HepG2 (cell line): ENCODE data around the gene PXK. TPM values are rescaled to one million over a fixed set of nuclear protein-coding genes. Genes with fewer than 3 reads are reported as not detected.

Experiments
- BORCS8-MEF2B ChIP-seq: sonication (generic); formaldehyde crosslinking; IDR thresholded peaks from 2 replicates; pipeline ENCODE4 v1.8.0; 2022; ENCODE audit warnings: mild to moderate bottlenecking, missing genetic modification reagents
- E2F5 ChIP-seq: sonication (generic); formaldehyde crosslinking; conservative IDR thresholded peaks from 2 replicates; pipeline ENCODE4 v1.4.0; 2020; ENCODE audit warnings: missing genetic modification reagents
- ETV6 ChIP-seq: sonication (generic); formaldehyde crosslinking; conservative IDR thresholded peaks from 2 replicates; pipeline ENCODE4 v1.4.0; 2020; ENCODE audit warnings: missing genetic modification reagents
- GPN1 ChIP-seq: sonication (generic); formaldehyde crosslinking; IDR thresholded peaks from 2 replicates; pipeline ENCODE4 v1.5.1; 2020; ENCODE audit warnings: missing genetic modification reagents, borderline replicate concordance
- IKZF5 ChIP-seq: IDR thresholded peaks from 2 replicates; pipeline ENCODE4 v1.6.1; 2018; ENCODE audit warnings: missing genetic modification reagents, mild to moderate bottlenecking, missing compliant biosample characterization
- MAFF ChIP-seq: IDR thresholded peaks from 2 replicates; pipeline ENCODE4 v1.6.1; 2011; ENCODE audit warnings: low read depth, low read length, improper control_type of control experiment
- MEF2D ChIP-seq: sonication (generic); formaldehyde crosslinking; IDR thresholded peaks from 2 replicates; pipeline ENCODE4 v1.5.1; 2020; ENCODE audit warnings: mild to moderate bottlenecking, missing genetic modification reagents
- ONECUT2 ChIP-seq: sonication (generic); formaldehyde crosslinking; IDR thresholded peaks from 2 replicates; pipeline ENCODE4 v1.4.0; 2020; ENCODE audit warnings: missing genetic modification reagents
- POLR2G ChIP-seq: fragments of 200-400 bp; formaldehyde crosslinking; IDR thresholded peaks from 2 replicates; pipeline ENCODE4 v1.6.1; 2018; ENCODE audit warnings: mild to moderate bottlenecking, low read depth, low read length, moderate library complexity
- PPARG ChIP-seq: conservative IDR thresholded peaks from 2 replicates; pipeline ENCODE4 v1.6.1; 2016; ENCODE audit warnings: missing biosample characterization, missing genetic modification reagents
- PTBP1 ChIP-seq: fragments of 200-400 bp; formaldehyde crosslinking; IDR thresholded peaks from 2 replicates; pipeline ENCODE4 v1.6.1; 2018; ENCODE audit warnings: low read length, low read depth; ENCODE audit not compliant: poor library complexity, severe bottlenecking
- RCOR2 ChIP-seq: IDR thresholded peaks from 2 replicates; pipeline ENCODE4 v1.6.1; 2016; ENCODE audit warnings: missing biosample characterization, missing genetic modification reagents
- REL ChIP-seq: sonication (generic); formaldehyde crosslinking; conservative IDR thresholded peaks from 2 replicates; pipeline ENCODE4 v1.8.0; 2022; ENCODE audit warnings: mild to moderate bottlenecking, missing genetic modification reagents, moderate library complexity
- SMC3 ChIP-seq: IDR thresholded peaks from 2 replicates; pipeline ENCODE4 v1.6.1; 2011; ENCODE audit warnings: low read length, improper control_type of control experiment
- ZBTB43 ChIP-seq: sonication (generic); formaldehyde crosslinking; conservative IDR thresholded peaks from 2 replicates; pipeline ENCODE4 v1.4.0; 2020; ENCODE audit warnings: missing genetic modification reagents
- ZMYM2 ChIP-seq: sonication (generic); formaldehyde crosslinking; IDR thresholded peaks from 2 replicates; pipeline ENCODE4 v1.8.0; 2022; ENCODE audit warnings: mild to moderate bottlenecking, missing genetic modification reagents
- ZNF292 ChIP-seq: sonication (generic); formaldehyde crosslinking; IDR thresholded peaks from 2 replicates; pipeline ENCODE4 v1.8.1; 2022; ENCODE audit warnings: mild to moderate bottlenecking, low read depth, missing genetic modification reagents, borderline replicate concordance
- ZNF3 ChIP-seq: IDR thresholded peaks from 2 replicates; pipeline ENCODE4 v1.7.0; 2017; ENCODE audit warnings: inconsistent platforms
- ZNF30 ChIP-seq: sonication (generic); formaldehyde crosslinking; IDR thresholded peaks from 2 replicates; pipeline ENCODE4 v1.5.0; 2020; ENCODE audit warnings: mild to moderate bottlenecking, missing genetic modification reagents
- ZNF326 ChIP-seq: sonication (generic); formaldehyde crosslinking; IDR thresholded peaks from 2 replicates; pipeline ENCODE4 v1.4.0; 2020; ENCODE audit warnings: missing genetic modification reagents, borderline replicate concordance
- ZNF335 ChIP-seq: sonication (generic); formaldehyde crosslinking; IDR thresholded peaks from 2 replicates; pipeline ENCODE4 v1.4.0; 2020; ENCODE audit warnings: missing genetic modification reagents
- ZNF33B ChIP-seq: sonication (generic); formaldehyde crosslinking; IDR thresholded peaks from 2 replicates; pipeline ENCODE4 v1.5.1; 2020; ENCODE audit warnings: mild to moderate bottlenecking, missing genetic modification reagents
- ZNF430 ChIP-seq: sonication (generic); formaldehyde crosslinking; IDR thresholded peaks from 2 replicates; pipeline ENCODE4 v1.9.0; 2021; ENCODE audit warnings: mild to moderate bottlenecking, missing genetic modification reagents
- ZNF687 ChIP-seq: sonication (generic); formaldehyde crosslinking; IDR thresholded peaks from 2 replicates; pipeline ENCODE4 v1.5.1; 2020; ENCODE audit warnings: mild to moderate bottlenecking, missing genetic modification reagents, moderate library complexity
- polyA plus RNA-seq, 8 experiments: library from polyadenylated mRNA; depleted of rRNA in 3 of 8; stranded (reverse) in 7 of 8; unstranded in 1 of 8; fragments of >200 nt; fragmentation: Illumina TruSeq in 4 of 8; extraction: Trizol in 4 of 8; gene quantifications; 2 replicates each; pipeline versions ENCODE4 v1.2.1 to v1.2.3, GENCODE V29; 2011 to 2016; ENCODE audit warnings: low read depth in 4 of 8, missing spikeins in 1 of 8, mixed read lengths in 1 of 8; ENCODE audit not compliant: insufficient read depth in 1 of 8
- total RNA-seq, 5 experiments: library from RNA; depleted of rRNA; stranded (reverse); fragments of >200 nt; fragmentation: Illumina TruSeq; extraction: Trizol; gene quantifications; 2 replicates each; pipeline ENCODE4 v1.2.3, GENCODE V29; 2016; ENCODE audit warnings: low read depth in 1 of 5

The PXK gene
- total and polyA plus RNA-seq, 2 of the 13 experiments (the other 11 are each of a cell fraction or from before 2014, with no cell fraction given) = 6.4 to 18.6 TPM

GRCh38 chr3:58463181-58463941, 130.7 kb downstream of the PXK start (continued):
- TF ChIP-seq ZNF687 (peak; percentile 73), PTBP1 (no peak), ONECUT2 (no peak), ETV6 (CRISPR knock-in tag) (no peak), IKZF5 (CRISPR knock-in tag) (no peak), REL (CRISPR knock-in tag) (no peak), MEF2D (no peak; the same call in 1 of the 2 replicates), ZNF430 (CRISPR knock-in tag) (peak; percentile 65; the same call in 1 of the 2 replicates), RCOR2 (CRISPR knock-in tag) (no peak), E2F5 (CRISPR knock-in tag) (no peak), ZNF33B (no peak), SMC3 (peak; percentile 73), ZNF30 (CRISPR knock-in tag) (no peak), POLR2G (no peak), ZNF292 (CRISPR knock-in tag) (no peak), ZNF3 (CRISPR knock-in tag) (no peak), PPARG (CRISPR knock-in tag) (no peak), ZMYM2 (CRISPR knock-in tag) (no peak), BORCS8-MEF2B (CRISPR knock-in tag) (peak; percentile 75), GPN1 (CRISPR knock-in tag) (no peak), ZBTB43 (no peak), ZNF335 (CRISPR knock-in tag) (no peak), MAFF (no peak), ZNF326 (CRISPR knock-in tag) (no peak)
